HG03103 (cell line): Measurements from ENCODE around the gene BPIFB1.

Experiments
- ATAC-seq: cut with Tn5 transposase; IDR thresholded peaks from one replicate; pipeline ENCODE4 v1.9.1; 2021; ENCODE audit warnings: low read depth; ENCODE audit not compliant: unreplicated experiment

The BPIFB1 gene

GRCh38 chr20:33291830-33292355, 8.9 kb downstream of the BPIFB1 start:
- no peak for ATAC-seq

GRCh38 chr20:33296206-33296605, 13.2 kb downstream of the BPIFB1 start:
- ATAC-seq = no peak

GRCh38 chr20:33298391-33298790, 15.4 kb downstream of the BPIFB1 start:
- ATAC-seq = no peak

GRCh38 chr20:33299111-33299603, 16.1 kb downstream of the BPIFB1 start:
- ATAC-seq = no peak

GRCh38 chr20:33301192-33301930, 18.3 kb downstream of the BPIFB1 start:
- ATAC-seq = no peak

GRCh38 chr20:33303595-33303994, 20.6 kb downstream of the BPIFB1 start:
- no peak for ATAC-seq

GRCh38 chr20:33304046-33304445, 21.0 kb downstream of the BPIFB1 start:
- ATAC-seq = no peak

- ATAC-seq = no peak
These were observed 22.6 kb downstream of the BPIFB1 start for GRCh38 chr20:33305589-33306057.

GRCh38 chr20:33306228-33306627, 23.2 kb downstream of the BPIFB1 start:
- no peak for ATAC-seq

- ATAC-seq = no peak
These were observed 23.8 kb downstream of the BPIFB1 start for GRCh38 chr20:33306807-33307206.

- no peak for ATAC-seq
These were observed 25.7 kb downstream of the BPIFB1 start for GRCh38 chr20:33308668-33309067.

- no peak for ATAC-seq
These were observed 26.6 kb downstream of the BPIFB1 start for GRCh38 chr20:33309631-33310030.

GRCh38 chr20:33310327-33310899, 27.4 kb downstream of the BPIFB1 start:
- no peak for ATAC-seq

- ATAC-seq = no peak
These were observed 28.0 kb downstream of the BPIFB1 start for GRCh38 chr20:33311011-33311410.

- no peak for ATAC-seq
These were observed 29.0 kb downstream of the BPIFB1 start for GRCh38 chr20:33311996-33312395.

- ATAC-seq = no peak
These were observed 29.6 kb downstream of the BPIFB1 start for GRCh38 chr20:33312583-33312982.

- ATAC-seq = no peak
These were observed 30.8 kb downstream of the BPIFB1 start for GRCh38 chr20:33313686-33314314.

- ATAC-seq = no peak
These were observed 33.3 kb downstream of the BPIFB1 start for GRCh38 chr20:33316343-33316742.

GRCh38 chr20:33316958-33317357, 33.9 kb downstream of the BPIFB1 start:
- ATAC-seq = no peak

- ATAC-seq = no peak
These were observed 34.5 kb downstream of the BPIFB1 start for GRCh38 chr20:33317424-33318095.

- ATAC-seq = no peak
These were observed 35.0 kb downstream of the BPIFB1 start for GRCh38 chr20:33318096-33318429.
